GM18507 (cell line): Measurements from ENCODE around the gene COL26A1.

Experiments used
- DNase-seq: peaks from one replicate; pipeline ENCODE4 v3.0.0; 2011; ENCODE audit warnings: low read depth; ENCODE audit not compliant: insufficient read length; ENCODE audit errors: extremely low spot score
- FAIRE-seq: peaks from 2 replicates; lab custom pipeline; 2011; peaks lifted over from hg19 to GRCh38; lab: Jason Lieb, UNC

The COL26A1 gene

GRCh38 chr7:101519324-101520023, 156.8 kb downstream of the COL26A1 start:
- FAIRE-seq (no peak), DNase-seq (no peak)

GRCh38 chr7:101521430-101521925, 158.8 kb downstream of the COL26A1 start:
- FAIRE-seq (no peak), DNase-seq (no peak)

- FAIRE-seq (no peak), DNase-seq (no peak)
Observed at GRCh38 chr7:101522021-101522420, 159.3 kb downstream of the COL26A1 start.

GRCh38 chr7:101527844-101528667, 165.4 kb downstream of the COL26A1 start:
- FAIRE-seq: no peak
- DNase-seq: no peak

GRCh38 chr7:101529560-101529959, 166.9 kb downstream of the COL26A1 start:
- no peak for DNase-seq
- no peak for FAIRE-seq

- FAIRE-seq (no peak), DNase-seq (no peak)
Observed at GRCh38 chr7:101531726-101532357, 169.2 kb downstream of the COL26A1 start.

DNA sequence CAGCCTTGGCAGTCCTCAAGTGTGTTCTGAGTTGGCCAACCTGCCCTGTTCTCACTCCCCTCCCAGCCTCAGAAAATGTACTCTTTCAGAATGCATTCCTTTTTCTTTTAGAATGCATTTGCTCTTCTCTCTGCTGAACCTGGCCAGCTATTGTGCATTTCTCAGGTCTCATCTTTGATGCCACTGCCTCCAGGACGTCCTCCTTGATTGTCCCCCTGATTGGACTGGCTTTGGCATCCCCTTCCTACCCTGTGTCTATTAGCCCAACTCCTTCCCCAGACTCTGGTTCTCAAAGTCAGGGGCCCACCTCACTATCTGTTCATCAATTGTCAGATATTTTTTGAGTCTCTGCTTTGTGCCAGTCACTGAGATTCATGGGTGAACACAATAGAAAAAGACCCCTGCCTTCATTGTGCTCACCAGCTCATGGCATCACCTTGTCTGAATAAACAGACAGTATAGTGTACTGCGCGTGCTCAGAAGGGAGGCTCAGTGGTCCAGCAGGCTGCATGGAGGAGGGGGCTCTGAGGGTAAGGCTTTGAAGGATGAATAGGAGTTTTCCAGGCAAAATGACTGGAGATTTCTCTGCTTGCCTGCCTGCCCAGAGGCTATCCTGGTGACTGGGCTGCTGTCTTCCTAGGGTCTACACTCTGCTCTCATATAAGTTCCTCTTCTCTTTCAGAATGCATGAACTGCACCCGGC, 169.9 kb downstream of the COL26A1 start:
- no peak for FAIRE-seq
- no peak for DNase-seq

- FAIRE-seq: no peak
- DNase-seq: no peak
Observed at GRCh38 chr7:101533103-101533465, 170.4 kb downstream of the COL26A1 start.

GRCh38 chr7:101534015-101534803, 171.5 kb downstream of the COL26A1 start:
- DNase-seq (no peak), FAIRE-seq (no peak)

GRCh38 chr7:101534873-101535272, 172.2 kb downstream of the COL26A1 start:
- DNase-seq (no peak), FAIRE-seq (no peak)

GRCh38 chr7:101535351-101535751, 172.7 kb downstream of the COL26A1 start:
- FAIRE-seq: no peak
- no peak for DNase-seq

GRCh38 chr7:101536232-101536631, 173.6 kb downstream of the COL26A1 start:
- DNase-seq: no peak
- FAIRE-seq: no peak

DNA sequence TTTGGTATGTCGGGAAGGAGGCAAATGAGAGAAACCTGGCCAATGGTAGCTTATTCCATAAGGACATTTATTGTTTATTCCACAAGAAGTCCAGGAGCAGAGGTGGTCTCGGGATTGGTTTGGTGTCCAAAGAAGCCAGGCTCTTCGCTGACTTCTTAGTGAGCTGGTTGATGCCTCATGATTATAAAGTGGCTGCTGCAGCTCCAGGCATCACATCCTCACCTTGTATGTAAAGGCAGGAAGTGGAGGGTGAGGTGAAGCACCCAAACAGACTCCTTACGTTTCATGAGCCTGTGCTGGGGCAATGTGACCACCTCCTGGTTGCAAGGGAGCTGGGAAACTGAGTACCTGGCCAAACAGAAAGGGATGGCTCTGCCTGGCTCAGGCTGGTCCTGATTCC, 174.0 kb downstream of the COL26A1 start:
- DNase-seq (no peak), FAIRE-seq (no peak)

DNA sequence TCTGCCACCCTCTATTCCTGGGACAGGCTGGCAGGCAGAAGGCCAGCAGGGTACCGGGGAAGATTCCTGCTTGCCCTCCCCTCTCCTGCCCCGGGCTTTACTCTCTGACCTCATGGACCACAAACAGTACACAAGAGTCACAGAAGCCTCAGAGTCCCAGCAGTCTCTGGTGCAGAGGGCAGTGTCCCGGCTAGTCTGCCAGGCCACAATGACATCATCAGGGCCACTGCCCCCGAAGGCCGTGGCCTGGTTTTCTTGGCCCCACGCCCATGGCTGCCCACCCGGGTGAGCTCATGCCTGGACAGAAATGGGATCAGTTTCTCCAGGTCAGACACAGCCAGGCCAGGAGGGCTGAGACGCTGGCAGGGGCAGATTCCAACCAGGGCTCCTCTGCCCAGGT, 174.5 kb downstream of the COL26A1 start:
- FAIRE-seq (no peak), DNase-seq (no peak)

DNA sequence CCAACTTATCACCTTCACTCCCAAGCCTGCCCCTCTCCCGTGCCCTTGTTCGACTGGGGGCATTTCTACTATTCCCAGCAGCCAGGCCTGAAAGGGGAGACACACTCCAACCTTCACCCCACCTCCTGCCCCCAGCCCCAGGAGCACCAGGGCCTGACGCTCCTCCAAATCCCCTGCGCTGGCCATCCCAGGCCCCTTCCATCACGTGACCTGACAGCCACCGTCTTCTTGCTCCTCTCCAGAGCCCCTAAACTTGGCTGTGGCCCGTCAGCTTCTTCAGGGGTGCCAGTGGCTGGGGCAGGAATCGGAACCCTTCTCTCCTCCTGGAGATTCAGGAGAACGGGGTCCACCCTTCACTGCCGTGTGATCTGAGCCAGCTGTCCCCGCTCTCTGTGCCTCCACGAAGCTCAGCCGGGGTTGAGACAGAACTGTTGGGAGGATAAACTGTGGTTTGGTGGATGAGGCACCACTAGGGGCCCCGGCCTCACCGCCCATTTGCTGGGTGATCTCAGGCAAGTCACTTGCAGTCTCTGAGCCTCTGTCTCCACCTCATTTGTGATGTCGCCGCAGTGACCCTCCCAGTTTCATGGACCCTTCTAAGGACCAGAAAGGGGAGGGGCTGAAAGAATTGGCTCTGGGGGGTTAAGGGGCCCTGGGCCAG, 175.4 kb downstream of the COL26A1 start:
- FAIRE-seq: no peak
- DNase-seq: no peak

- FAIRE-seq (peak; percentile 60), DNase-seq (peak; percentile 55)
Observed at GRCh38 chr7:101538596-101539459, 176.2 kb downstream of the COL26A1 start.

GRCh38 chr7:101539784-101540183, 177.1 kb downstream of the COL26A1 start:
- DNase-seq: no peak
- FAIRE-seq: no peak
